GM18508 (cell line): ENCODE data around the gene FAM120AOS.

Source experiments
- ATAC-seq: cut with Tn5 transposase; IDR thresholded peaks from one replicate; pipeline ENCODE4 v1.9.1; 2021; ENCODE audit warnings: moderate number of reproducible peaks; ENCODE audit not compliant: insufficient read depth, unreplicated experiment

Gene FAM120AOS

DNA sequence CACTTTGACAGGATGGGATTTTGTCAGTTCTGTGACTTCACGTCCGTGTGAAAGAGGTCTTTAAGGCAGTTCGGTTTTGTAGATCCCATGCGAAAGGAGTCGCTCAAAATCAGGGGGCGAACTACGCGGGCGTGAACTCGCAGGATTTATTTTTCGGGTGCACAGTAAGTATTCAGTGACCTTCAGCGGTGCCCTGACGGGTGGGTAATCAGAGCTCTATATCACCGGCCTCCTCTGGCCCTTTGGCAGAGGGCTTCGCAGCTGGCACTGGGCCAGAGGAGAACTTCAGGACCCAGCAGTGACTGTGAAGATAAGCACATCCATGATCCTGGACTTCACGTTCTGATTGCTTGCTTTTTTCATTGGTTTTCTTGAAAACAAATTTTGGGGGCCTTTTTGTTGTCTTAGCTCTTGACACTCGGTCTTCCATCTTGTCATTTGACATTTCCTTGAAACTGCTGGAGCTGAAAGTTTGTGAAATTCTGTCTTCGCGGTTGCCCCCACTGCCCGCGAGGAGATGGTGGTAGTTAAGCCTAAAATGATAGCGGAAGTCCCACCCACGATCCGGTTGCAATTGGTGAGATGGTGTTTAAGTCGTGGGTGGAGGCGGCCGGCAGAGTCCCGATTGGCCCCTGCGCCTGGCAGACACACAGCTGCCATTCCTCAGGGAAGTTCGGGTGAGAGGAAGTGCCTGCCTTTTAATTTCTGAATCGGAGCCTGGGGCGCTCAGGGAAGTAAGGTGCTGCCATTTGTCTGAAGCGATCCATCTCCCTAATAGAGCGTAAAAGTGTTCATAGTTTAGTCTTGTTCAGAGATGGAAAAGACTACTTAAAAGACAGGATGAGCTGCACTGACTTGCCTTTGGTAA lies at the start of gene FAM120AOS:
Gene FAM120AOS, minus strand, starts transcription at position 535 of the 868 bp plus-strand sequence. CDS start 872 bp downstream, outside the sequence.
- peak; percentile 42 for ATAC-seq

DNA sequence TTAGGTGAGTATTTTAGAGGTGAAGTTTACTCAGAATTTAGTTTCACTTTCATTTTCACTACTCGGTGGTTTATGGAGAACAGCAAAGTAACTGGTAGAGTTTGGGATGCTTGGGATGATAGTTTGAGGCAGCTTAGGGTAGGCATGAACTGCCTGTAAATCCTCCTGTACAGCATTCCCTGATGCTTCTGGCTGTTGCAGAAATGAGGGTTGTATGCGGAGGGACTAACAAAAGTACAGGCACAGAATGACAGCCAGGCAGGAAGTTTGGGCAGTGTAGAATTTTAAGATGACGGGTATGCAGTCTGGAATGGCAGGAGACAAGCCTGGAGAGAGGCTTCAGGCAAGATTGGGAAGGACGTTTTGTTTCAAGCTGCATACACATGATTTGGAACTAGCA lies 48.0 kb upstream of the FAM120AOS start:
- no peak for ATAC-seq

DNA sequence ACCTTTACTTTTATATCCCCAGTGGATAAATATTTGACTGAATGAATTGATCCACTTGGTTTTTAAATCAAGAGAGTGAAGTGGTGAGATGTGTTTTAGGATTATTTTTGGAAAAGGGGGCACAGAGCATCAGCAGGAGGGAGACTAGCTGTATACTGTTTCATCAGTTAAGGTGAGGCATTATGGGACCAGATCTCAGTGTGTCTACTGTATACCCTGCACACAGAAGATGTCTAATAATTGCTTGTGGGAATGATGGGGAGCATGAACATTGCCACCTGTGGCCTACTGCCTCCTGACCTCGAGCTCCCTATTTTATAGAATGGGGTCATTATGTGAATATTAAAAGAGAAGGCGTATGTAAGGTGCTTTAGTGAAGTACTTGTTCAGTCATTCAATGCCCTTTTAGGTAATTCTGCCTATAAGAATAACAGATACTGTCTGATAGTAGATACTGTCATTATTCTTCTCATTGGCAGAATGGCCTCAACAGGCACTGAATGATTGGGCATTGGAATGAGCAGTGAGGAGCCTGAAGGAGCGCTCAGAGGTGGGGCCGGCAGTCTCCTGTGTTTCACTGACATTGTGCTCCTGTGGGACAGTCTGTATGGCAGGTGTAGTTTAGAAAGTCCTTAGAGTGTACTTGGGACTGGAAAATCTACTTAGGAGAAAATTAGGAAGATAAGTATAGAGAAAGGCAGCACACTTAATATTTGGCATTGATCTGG lies 47.4 kb upstream of the FAM120AOS start:
- ATAC-seq: no peak

DNA sequence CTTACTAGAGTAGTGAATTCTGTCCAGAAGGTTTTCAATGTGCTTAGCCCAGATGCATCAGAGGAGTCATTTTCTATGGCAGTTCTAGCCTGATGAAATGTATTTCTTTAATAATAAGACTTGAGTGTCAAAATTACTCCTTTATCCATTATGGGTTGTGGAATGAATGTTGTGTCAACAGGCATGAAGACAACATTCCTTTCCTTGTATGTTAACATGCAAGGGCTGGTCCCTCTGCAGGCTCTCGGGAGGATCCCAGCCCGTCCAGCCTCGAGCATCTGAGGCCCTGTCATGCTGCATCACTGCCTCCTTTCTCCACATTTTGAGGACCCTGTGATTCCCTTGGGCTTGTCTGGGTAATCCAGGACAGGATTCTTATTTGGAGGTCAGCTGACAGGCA lies 42.9 kb upstream of the FAM120AOS start:
- ATAC-seq: no peak

DNA sequence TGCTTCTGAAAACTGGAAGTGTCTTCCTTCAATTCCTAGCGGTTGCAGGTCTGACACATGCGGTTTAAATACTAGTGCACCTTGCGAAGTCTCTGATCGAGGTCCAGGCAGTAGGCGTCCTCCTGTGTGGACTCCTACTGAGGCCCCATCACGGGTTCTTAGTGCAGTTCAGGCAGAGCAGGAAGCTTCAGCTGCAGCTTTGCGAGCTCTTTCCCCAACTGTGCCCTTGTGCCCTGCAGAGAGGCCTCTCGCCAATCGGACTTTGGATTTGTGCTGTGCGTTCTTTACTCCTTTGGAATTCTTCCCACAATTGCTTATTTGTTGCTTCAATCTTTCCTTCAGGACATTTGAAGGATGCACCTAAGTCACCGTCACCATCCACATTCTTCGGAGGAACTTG lies 40.6 kb upstream of the FAM120AOS start:
- no peak for ATAC-seq

DNA sequence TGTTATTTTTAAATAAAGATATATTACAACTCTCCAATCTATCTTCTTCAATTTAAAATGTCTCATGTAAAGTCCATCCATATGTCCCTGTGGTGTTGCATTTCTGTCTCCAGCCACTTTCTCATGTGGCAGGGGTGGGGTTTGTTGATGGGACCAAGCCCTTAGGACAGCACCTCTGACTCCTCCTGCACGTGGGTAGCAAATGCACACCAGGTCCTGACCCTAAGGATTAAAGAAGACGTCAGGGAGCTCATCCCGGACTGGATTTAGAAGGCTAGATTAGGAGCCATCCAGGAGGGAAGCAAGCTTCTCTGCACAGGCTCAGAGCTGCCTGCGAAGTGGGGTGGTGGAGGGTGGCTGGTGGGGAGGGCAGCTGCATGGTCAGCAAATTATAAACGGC lies 38.9 kb upstream of the FAM120AOS start:
- no peak for ATAC-seq

DNA sequence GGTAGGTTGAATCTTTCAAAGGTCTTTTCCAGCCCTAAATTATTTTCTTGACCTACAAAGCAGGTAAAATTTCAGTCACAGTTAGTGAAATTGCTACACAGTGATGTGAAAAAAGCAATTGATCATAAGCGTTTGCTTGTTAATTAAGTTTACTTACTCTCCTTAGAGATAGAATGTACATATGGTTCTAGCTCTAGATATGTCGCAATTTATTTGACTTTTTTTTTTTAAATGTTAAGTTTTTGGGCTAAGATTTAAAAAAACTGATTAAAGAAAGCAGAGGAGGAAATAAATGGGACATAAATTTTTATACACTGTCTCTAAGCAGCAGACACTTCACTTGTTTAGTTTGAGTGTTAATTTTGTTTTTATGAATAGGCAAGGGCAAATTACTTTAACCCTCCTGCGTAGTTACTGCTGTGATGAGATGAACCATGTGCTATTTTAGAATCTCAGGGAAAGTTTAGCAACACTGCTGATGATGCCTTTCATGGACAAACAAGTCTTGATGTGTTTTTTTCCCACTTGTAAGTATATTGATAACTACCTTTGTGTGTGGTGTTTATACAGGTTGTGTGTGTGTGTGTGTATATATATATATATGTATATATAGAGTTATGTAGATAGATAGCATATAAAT lies 38.3 kb upstream of the FAM120AOS start:
- ATAC-seq: no peak

DNA sequence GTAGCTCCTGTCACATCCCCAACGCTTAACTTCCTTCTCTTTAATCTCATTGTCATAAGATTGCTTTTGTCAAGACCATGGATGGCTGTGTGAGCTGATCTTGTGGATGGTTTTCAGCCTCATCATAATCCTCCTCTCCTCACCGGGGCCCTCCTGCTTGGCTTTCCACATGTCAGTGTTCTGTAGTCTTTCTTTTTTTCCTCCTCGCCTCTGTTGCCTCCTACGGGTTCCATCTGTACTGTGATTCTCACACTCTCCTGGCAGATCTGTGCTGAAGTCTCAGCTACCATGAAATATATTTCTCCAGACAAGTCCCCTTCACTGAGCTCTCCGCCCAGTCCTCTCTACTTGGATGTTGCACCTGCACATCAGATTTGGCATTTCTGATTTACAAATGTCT lies 34.9 kb upstream of the FAM120AOS start:
- ATAC-seq: no peak

DNA sequence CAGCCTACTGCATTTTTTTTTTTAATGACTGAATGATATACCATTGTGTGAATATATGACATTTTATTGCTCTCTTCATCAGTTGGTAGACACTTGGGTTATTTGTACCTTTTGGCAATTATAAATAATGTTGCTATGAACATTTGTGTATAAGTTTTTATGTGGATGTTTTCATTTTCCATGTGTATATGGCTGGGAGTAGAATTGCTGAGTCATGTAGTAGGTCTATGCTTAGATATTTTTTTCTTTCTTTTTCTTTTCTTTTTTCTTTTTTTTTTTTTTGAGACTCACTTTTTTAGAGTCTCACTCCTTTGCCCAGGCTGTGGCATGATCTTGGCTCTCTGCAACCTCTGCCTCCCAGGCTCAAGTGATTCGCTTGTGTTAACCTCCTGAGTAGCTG lies 32.9 kb upstream of the FAM120AOS start:
- ATAC-seq: no peak

DNA sequence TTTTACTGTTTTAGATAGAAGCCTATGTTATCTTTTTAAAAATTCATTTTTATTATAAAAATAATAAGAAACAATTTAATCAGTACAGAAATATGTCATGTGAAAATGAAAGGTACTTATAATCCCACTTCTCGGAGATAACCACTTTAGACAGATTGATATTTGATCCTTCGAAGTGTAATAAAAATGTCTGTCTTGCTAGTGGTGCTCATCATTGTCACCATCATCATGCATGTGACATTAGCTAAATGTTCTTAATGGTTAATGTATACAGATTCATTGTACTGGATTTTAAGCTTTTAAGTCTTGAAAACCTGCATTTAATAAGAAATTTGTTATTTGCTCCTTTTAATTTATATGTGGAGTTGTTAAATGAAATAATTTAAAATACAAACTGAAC lies 30.1 kb upstream of the FAM120AOS start:
- no peak for ATAC-seq

DNA sequence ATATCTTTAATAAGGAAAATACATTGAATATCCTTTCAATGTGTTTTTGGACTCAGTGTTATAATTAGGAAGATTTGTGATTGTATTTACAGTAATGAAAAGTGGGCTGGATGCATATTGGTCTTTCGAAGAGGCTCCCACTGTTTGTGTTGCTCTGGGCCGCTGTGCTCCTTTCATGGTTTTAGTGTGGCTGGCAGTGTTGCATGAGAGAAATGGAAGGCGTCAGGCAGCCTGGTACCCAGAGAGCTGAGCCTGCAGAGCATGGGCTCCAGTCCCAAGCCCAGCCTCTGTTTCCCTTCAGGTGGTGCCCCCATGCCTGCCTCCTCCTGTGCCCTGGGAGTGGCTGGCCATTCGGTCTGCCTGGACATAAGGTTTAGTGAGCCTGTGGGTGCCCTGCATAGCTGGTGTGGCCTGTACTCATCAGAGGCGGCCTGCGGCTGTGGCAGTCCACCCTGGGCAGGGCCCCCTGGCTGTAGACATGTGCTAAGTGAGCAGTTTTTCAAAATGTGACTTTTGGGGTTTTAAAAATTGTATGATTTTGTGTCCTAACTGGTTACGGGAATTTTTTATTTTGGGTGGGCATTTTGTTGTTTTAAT lies 27.4 kb upstream of the FAM120AOS start:
- no peak for ATAC-seq

DNA sequence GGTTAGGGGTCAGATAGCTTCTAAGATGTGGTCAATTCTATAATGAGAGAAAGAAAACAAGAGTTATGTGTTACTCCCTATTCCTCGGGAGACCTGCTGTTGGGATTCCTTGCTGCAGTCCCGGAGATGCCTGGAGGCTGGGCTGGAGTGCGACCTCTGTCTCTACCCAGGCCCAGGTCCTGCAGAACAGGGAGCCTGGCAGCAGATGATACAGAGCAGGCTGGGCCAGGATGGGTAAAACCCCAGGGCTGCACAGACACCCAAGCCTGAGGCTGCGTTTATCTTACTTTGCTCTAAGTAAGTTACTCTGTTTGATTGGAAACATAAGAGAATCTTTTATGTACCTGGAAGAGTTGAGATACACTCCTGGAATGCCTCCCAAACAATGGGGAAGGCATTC lies 26.9 kb upstream of the FAM120AOS start:
- ATAC-seq: no peak

DNA sequence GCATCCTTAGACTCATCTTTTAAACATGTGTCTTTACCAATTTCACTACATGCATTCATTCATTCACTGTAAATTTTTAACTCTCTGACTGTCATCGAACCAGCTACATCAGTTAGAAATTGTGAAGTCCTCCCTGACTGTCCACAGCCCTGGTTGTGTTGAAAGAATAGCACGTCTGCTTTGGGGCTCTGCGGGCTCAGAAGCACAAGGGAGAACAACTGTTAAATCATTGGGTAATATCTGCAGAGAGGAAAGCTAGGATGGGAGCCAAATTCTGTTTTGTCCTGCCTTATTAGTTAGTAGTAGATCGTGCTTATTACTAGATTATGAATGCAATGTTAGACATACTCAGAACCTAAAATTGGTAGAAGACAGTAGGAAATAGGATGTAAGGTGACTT lies 26.3 kb upstream of the FAM120AOS start:
- ATAC-seq: no peak

DNA sequence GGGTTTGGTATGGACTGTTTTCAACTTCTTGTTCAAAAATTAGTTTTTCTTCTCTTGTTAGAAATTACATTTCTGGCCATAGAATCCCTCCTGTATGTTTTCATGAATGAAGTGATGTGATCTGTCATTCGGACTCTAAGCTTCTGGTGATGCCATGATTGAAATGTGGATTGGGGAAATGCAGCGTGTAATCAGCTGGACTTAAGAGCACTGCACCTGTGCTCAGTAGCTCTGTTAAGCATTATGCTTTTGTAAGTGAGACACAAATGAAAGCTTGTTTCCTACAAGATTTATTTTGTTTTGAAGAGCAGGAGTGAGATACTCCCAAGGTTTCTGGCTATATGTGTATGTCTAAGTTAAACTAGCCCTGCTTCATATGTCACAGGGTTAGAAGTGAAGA lies 24.0 kb upstream of the FAM120AOS start:
- ATAC-seq: no peak

DNA sequence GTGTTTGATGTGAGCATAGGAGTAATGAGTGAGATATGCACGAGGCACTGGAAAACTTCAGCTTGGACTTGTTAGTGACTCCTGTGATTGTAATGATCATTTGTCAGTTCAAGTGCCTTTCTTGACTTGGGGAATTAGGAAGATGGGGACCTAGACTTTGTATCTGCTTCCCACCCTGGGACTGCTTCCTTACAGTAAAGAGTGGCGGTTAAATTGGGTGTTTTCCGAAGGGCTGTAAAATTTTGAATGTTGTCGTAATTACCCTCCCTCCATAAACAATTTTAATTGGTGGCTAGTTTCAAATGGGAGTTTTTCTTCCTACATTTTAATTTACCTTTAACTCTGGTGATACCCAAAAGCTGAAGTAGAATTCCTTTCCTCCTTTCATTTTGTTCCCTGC lies 23.5 kb upstream of the FAM120AOS start:
- ATAC-seq: no peak

DNA sequence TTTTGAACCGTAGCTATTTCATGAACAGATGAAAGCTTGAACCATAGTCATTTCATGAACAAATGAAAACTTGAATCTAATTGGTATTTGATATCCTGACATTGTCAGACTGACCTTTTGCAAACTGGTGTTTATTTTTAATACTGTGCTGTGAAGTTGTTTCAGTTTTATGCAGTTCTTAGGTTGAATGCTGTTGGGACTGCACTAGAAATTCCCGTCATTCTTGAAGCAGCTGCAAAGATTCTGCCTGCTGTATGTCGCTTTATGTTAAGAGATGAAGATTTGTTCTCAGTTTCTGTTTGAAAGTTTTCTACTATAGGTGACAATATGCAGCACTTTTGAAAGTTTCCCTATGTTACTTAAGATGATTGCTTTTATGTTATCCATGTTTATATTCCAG lies 22.5 kb upstream of the FAM120AOS start:
- no peak for ATAC-seq

DNA sequence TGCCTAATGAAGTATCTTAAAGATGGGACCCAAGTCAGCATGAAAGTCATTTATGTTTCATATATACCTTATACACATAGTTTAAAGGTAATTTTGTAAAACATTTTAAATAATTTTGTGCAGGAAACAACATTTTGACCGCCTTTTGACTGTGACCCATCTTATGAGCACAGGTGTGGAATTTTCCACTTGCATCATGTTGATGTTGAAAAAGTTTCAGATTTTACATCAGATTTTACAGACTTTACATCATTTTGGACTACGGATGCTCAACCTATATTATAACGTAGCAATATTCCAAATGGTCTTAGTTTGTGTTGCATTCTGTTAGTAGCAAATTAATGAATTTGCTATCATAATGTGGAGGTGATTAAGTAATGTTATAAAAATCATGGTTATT lies 21.7 kb upstream of the FAM120AOS start:
- no peak for ATAC-seq

DNA sequence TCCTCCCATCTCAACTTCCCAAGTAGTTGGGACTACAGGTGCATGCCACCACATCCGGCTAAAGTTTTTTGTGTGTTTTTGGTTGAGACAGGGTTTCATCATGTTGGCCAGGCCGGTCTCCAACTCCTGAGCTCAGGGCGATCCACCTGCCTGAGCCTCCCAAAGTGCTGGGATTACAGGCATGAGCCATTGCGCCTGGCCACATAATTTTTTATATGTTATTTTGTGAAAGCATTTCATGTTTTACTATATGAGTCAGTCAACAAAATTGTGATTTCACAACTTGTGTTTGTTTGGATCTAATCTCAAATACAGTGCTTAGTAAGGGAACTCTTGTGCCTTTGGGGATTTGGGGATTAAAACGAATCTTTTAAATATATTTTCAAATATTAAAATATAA lies 20.0 kb upstream of the FAM120AOS start:
- no peak for ATAC-seq

DNA sequence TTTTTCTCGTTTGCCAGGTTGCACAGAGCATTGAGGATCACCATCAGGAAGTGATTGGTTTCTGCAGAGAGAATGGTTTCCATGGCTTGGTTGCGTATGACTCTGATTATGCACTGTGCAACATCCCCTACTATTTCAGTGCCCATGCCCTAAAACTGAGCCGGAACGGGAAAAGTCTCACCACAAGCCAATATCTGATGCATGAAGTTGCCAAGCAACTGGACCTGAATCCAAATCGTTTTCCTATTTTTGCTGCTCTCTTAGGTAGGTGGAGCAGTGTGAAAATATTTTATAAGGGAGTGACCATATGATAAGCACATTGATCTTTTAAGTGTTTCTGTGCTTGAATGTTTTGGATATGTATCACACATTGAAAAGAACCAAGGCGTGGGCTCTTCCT lies 17.7 kb upstream of the FAM120AOS start:
- no peak for ATAC-seq

DNA sequence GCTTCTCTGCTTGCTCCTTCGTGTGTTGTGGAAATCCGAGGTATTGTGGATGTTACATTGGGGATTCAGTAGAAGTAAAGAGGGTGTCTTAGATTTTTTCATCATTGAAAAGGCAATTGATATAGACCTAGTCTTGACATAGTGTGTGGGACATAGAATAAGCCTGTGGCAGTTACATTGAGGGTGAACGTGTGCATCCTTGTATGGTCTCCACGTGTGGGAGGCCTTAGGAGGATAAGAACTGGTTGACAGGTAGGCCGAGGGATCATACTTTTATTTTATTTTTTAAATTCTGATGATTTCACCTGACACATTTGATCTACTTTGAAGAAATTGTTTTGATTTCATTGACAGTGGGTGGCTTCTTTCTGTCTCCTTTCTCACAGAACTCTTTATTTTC lies 17.0 kb upstream of the FAM120AOS start:
- ATAC-seq: no peak
